Loucy (cell line): Measurements from ENCODE around the gene CTU2.

Experiments
- H2AFZ ChIP-seq: fragments of 200-600 bp; sonication (generic); 2 replicates; pipeline ENCODE4 v1.6.0; 2016; ENCODE audit warnings: antibody characterized with exemption, mild to moderate bottlenecking, low read length, moderate library complexity
- H3F3A ChIP-seq: fragments of 200-600 bp; 2 replicates; pipeline ENCODE4 v1.6.0; 2016; ENCODE audit warnings: antibody characterized with exemption, low read depth, mild to moderate bottlenecking
- H3K27me3 ChIP-seq: fragments of 200-600 bp; sonication (generic); 2 replicates; pipeline ENCODE4 v1.6.1; 2014; ENCODE audit warnings: low read length, mild to moderate bottlenecking; ENCODE audit not compliant: insufficient read depth, poor library complexity, severe bottlenecking
- H3K36me3 ChIP-seq: fragments of 200-600 bp; sonication (generic); 2 replicates; pipeline ENCODE4 v1.6.1; 2016; ENCODE audit warnings: low read length; ENCODE audit not compliant: insufficient read depth
- H3K4me1 ChIP-seq: fragments of 200-600 bp; sonication (generic); 2 replicates; pipeline ENCODE4 v1.5.1; 2014; ENCODE audit warnings: low read length, mild to moderate bottlenecking; ENCODE audit not compliant: insufficient read depth, poor library complexity, severe bottlenecking
- H3K4me2 ChIP-seq: fragments of 200-600 bp; sonication (generic); 2 replicates; pipeline ENCODE4 v1.6.0; 2014; ENCODE audit warnings: antibody characterized with exemption, low read length, low read depth, mild to moderate bottlenecking; ENCODE audit not compliant: poor library complexity, severe bottlenecking
- H3K4me3 ChIP-seq: fragments of 200-600 bp; sonication (generic); 2 replicates; pipeline ENCODE4 v1.5.1; 2014; ENCODE audit warnings: low read length, mild to moderate bottlenecking, mixed read lengths; ENCODE audit not compliant: poor library complexity, severe bottlenecking
- H3K79me2 ChIP-seq: fragments of 200-600 bp; sonication (generic); 2 replicates; pipeline ENCODE4 v1.6.1; 2014; ENCODE audit warnings: low read length; ENCODE audit not compliant: insufficient read depth
- H3K9ac ChIP-seq: fragments of 200-600 bp; sonication (generic); 2 replicates; pipeline ENCODE4 v1.6.0; 2014; ENCODE audit warnings: mild to moderate bottlenecking, low read depth, low read length, moderate library complexity; ENCODE audit not compliant: poor library complexity, severe bottlenecking
- H3K9me2 ChIP-seq: fragments of 200-600 bp; sonication (generic); replicated peaks from 2 replicates; pipeline ENCODE4 v1.6.1; 2016; ENCODE audit warnings: low read depth, low read length, mixed read lengths
- H3K9me3 ChIP-seq: fragments of 200-600 bp; sonication (generic); 2 replicates; pipeline ENCODE4 v1.6.1; 2014; ENCODE audit warnings: mild to moderate bottlenecking, antibody characterized with exemption, low read length, low read depth; ENCODE audit not compliant: insufficient read depth
- H4K20me1 ChIP-seq: fragments of 200-600 bp; sonication (generic); 2 replicates; pipeline ENCODE4 v1.6.0; 2014; ENCODE audit warnings: antibody characterized with exemption, low read length, mild to moderate bottlenecking; ENCODE audit not compliant: insufficient read depth, poor library complexity, severe bottlenecking
- EZH2phosphoT487 ChIP-seq: fragments of 200-600 bp; IDR thresholded peaks from 2 replicates; pipeline ENCODE4 v1.6.1; 2018; ENCODE audit warnings: antibody characterized with exemption, mild to moderate bottlenecking, moderate library complexity, borderline replicate concordance
- TF ChIP-seq, protein P1 (sequence below): fragments of 200-600 bp; sonication (generic); conservative IDR thresholded peaks from 2 replicates; pipeline ENCODE4 v1.5.1; 2014; ENCODE audit warnings: mild to moderate bottlenecking, antibody characterized with exemption, low read length

CTU2 gene

DNA sequence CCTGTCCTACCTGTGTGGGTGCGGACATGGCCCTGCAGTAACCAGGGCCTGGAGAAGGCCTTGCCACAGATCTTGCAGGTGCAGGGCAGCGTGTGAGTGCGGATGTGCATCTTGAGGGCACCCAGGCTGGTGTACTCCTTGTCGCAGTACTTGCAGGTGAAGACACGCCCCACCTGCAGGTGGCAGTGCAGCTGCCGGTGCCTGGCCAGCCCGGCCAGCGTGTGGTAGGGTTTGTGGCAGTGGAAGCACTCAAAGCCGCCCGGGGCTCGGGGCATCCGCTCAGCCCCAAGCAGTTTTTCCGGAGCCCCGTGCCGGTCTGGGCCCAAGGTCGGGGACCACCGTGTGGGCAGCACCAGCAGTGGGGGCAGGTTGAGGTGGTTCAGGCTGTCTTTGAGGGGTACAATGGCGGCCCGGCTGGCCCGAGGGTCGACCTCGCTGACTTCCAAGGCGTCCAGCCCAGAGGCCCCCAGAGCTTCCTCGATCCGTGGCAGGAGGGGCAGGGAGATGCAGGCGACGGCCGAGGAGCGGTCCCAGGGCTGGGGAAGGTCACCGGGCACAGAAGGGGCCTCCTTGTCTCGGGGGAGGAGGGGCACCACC lies 25.1 kb upstream of the CTU2 start:
- Histone ChIP-seq H3K4me3 (no peak overlapping the region), H3K4me1 (peaks cover 6% of the 10 kb centered on the region), H4K20me1 (no peaks in the 10 kb centered on the region), H3K9ac (no peak overlapping the region), H3K36me3 (no peaks in the 10 kb centered on the region), H3K27me3 (no peaks in the 10 kb centered on the region), H3K9me3 (no peaks in the 10 kb centered on the region), H3K4me2 (no peak overlapping the region), H2AFZ (no peak overlapping the region), H3K79me2 (no peaks in the 10 kb centered on the region), H3K9me2 (no peaks in the 10 kb centered on the region), H3F3A (no peaks in the 10 kb centered on the region)
- TF ChIP-seq, protein P1, sequence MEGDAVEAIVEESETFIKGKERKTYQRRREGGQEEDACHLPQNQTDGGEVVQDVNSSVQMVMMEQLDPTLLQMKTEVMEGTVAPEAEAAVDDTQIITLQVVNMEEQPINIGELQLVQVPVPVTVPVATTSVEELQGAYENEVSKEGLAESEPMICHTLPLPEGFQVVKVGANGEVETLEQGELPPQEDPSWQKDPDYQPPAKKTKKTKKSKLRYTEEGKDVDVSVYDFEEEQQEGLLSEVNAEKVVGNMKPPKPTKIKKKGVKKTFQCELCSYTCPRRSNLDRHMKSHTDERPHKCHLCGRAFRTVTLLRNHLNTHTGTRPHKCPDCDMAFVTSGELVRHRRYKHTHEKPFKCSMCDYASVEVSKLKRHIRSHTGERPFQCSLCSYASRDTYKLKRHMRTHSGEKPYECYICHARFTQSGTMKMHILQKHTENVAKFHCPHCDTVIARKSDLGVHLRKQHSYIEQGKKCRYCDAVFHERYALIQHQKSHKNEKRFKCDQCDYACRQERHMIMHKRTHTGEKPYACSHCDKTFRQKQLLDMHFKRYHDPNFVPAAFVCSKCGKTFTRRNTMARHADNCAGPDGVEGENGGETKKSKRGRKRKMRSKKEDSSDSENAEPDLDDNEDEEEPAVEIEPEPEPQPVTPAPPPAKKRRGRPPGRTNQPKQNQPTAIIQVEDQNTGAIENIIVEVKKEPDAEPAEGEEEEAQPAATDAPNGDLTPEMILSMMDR: peak; percentile 39
- no peak for TF ChIP-seq EZH2phosphoT487

DNA sequence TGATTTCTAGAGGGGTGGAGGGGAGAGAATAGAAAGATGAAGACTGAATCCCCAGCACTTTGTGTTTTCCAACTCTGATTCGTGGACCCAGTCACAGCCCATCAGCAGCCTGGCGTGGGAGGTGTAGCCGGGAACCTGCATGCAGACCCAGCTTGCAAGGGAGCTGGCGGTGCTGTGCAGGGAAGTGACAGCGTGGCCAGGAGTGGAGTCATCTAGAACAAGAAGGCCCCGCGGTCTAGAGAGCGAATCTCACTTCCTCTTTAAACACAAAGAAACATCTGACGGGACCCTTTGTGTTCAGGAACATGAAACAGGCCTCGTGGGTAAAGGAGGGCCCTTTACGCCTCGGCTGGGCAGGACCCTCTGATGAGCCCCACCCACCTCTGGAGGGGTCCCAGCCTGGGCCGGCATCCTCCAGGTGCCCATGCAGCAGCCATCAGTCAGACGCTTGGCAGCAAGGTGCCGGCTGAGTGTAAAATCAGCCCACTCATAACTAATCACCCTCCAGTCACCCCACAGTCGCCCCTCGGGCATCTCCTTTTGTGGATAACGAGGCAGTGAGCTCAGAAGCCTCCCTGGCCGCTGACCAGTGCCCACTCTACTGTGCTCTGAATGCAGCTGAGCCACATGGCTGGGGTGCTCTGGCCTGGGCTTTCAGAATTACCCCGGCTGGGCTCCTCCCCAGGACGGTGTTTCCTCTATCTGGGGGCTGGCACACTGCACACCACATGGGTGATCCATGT lies 24.4 kb upstream of the CTU2 start:
- no peak for TF ChIP-seq EZH2phosphoT487
- TF ChIP-seq, protein P1: no peak
- Histone ChIP-seq H3K9me3 (no peaks in the 10 kb centered on the region), H3K9ac (no peak overlapping the region), H4K20me1 (no peaks in the 10 kb centered on the region), H3F3A (no peaks in the 10 kb centered on the region), H3K9me2 (no peaks in the 10 kb centered on the region), H3K4me2 (no peak overlapping the region), H3K4me3 (no peak overlapping the region), H3K79me2 (no peaks in the 10 kb centered on the region), H3K4me1 (peaks cover 6% of the 10 kb centered on the region), H3K27me3 (no peaks in the 10 kb centered on the region), H2AFZ (no peak overlapping the region), H3K36me3 (no peaks in the 10 kb centered on the region)

DNA sequence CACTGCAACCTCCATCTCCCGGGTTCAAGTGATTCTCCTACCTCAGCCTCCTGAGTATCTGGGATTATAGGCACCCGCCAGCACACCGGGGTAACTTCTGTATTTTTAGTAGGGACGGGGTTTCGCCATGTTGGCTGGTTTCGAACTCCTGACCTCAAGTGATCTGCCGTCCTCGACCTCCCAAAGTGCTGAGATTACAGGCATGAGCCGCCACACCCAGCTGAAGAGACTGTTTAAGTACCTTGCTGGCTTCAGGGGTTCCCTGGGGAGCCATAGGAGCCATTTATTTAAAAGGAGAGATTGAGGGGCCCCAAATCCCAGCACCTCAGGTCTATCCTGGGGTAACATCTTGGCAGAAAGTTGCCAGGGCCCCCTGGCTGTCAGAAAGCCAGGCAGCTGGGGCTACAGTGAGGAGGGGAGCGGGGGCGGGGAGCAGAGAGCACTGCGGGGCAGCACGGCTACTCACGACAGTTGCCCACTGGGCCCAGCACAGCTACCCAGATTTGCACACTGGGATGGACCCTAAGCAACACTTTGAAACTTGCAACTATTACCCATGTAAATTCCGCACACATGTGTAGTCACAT lies 21.6 kb upstream of the CTU2 start:
- H3K79me2 ChIP-seq: no peaks in the 10 kb centered on the region
- H3K27me3 ChIP-seq: no peaks in the 10 kb centered on the region
- H3K36me3 ChIP-seq: no peaks in the 10 kb centered on the region
- no peaks in the 10 kb centered on the region for H3K9me3 ChIP-seq
- H3K4me2 ChIP-seq: no peak overlapping the region
- no peak overlapping the region for H2AFZ ChIP-seq
- H3K9ac ChIP-seq: no peak overlapping the region
- no peaks in the 10 kb centered on the region for H3K9me2 ChIP-seq
- H3K4me1 ChIP-seq: peaks cover 6% of the 10 kb centered on the region
- no peaks in the 10 kb centered on the region for H4K20me1 ChIP-seq
- no peaks in the 10 kb centered on the region for H3F3A ChIP-seq
- no peak for TF ChIP-seq EZH2phosphoT487
- TF ChIP-seq, protein P1: no peak
- H3K4me3 ChIP-seq: no peak overlapping the region
